GM12878 (cell line): Measurements from ENCODE around the gene CCDC110. TPM values are rescaled to one million over a fixed set of nuclear protein-coding genes. Genes with fewer than 3 reads are reported as not detected.

Source experiments
- ATAC-seq: fragments of 200-7000 bp; cut with Tn5 transposase; 3 replicates; pipeline ENCODE4 v1.9.1; 2020; ENCODE audit warnings: mild to moderate bottlenecking, moderate library complexity
- BruUV-seq: library from RNA; stranded (reverse); fragments of 400-500 nt; replicated peaks from 2 replicates; lab custom pipeline; 2021; lab: Mats Ljungman, UMichigan
- CTCF ChIA-PET: fragments of 300-600 bp; sonication (Branson Sonifier 250); formaldehyde crosslinking; extraction: SDS; loops from one replicate; lab custom pipeline; 2021; ENCODE audit warnings: inconsistent platforms; lab: Yijun Ruan, JAX
- POLR2A ChIA-PET: fragments of 350-600 bp; formaldehyde crosslinking; extraction: SDS; loops from one replicate; lab custom pipeline; 2021; ENCODE audit warnings: inconsistent platforms; lab: Charles Lee
- RAD21 ChIA-PET: fragments of 300-600 bp; sonication (Branson Sonifier 250); formaldehyde crosslinking; loops from one replicate; lab custom pipeline; 2023; ENCODE audit warnings: antibody characterized with exemption; ENCODE audit not compliant: unreplicated experiment; lab: Charles Lee
- SMC1A ChIA-PET: fragments of 300-600 bp; sonication (Branson Sonifier 250); formaldehyde crosslinking; loops from one replicate; lab custom pipeline; 2023; ENCODE audit not compliant: unreplicated experiment, uncharacterized antibody; lab: Charles Lee
- DNase-seq: peaks from one replicate; pipeline ENCODE4 v3.0.0-alpha.2; 2011; ENCODE audit warnings: low read depth, low spot score
- FAIRE-seq: peaks from 3 replicates; lab custom pipeline; 2011; peaks lifted over from hg19 to GRCh38; lab: Jason Lieb, UNC
- H2AFZ ChIP-seq: 2 replicates; pipeline ENCODE4 v1.6.0; 2011; ENCODE audit warnings: low read depth, low read length, control low read depth; ENCODE audit not compliant: control insufficient read depth
- H3K27ac ChIP-seq: 2 replicates; pipeline ENCODE4 v1.5.1; 2011; ENCODE audit warnings: control low read depth; ENCODE audit not compliant: control insufficient read depth, insufficient read depth
- H3K27me3 ChIP-seq, 2 experiments: replicated peaks in 1 of 2; 2 replicates each; pipeline versions ENCODE4 v1.6.0 to v1.6.1; 2011; ENCODE audit warnings: low read length in 1 of 2; ENCODE audit not compliant: control insufficient read depth in 2 of 2, insufficient read depth in 2 of 2
- H3K36me3 ChIP-seq, 2 experiments: 2 replicates each; pipeline ENCODE4 v1.5.1; 2011; ENCODE audit warnings: low read length in 1 of 2; ENCODE audit not compliant: control insufficient read depth in 2 of 2, insufficient read depth in 2 of 2
- H3K4me1 ChIP-seq: 2 replicates; pipeline ENCODE4 v1.6.1; 2011; ENCODE audit warnings: mild to moderate bottlenecking, low read length, moderate library complexity, mixed read lengths; ENCODE audit not compliant: control insufficient read depth, insufficient read depth
- H3K4me2 ChIP-seq: 2 replicates; pipeline ENCODE4 v1.6.0; 2011; ENCODE audit warnings: control low read depth; ENCODE audit not compliant: control insufficient read depth, insufficient read depth
- H3K4me3 ChIP-seq: fragments of 200-600 bp; sonication (generic); 2 replicates; pipeline ENCODE4 v1.5.1; 2016
- H3K79me2 ChIP-seq: 2 replicates; pipeline ENCODE4 v1.6.0; 2011; ENCODE audit warnings: low read length; ENCODE audit not compliant: control insufficient read depth, insufficient read depth
- H3K9ac ChIP-seq: 2 replicates; pipeline ENCODE4 v1.8.0; 2011; ENCODE audit warnings: low read length, control low read depth, mixed read lengths; ENCODE audit not compliant: control insufficient read depth, insufficient read depth
- H3K9me3 ChIP-seq: replicated peaks from 3 replicates; pipeline ENCODE4 v1.5.1; 2011; ENCODE audit warnings: mild to moderate bottlenecking, low read length; ENCODE audit not compliant: control insufficient read depth, insufficient read depth
- H4K20me1 ChIP-seq: 2 replicates; pipeline ENCODE4 v1.6.0; 2011; ENCODE audit not compliant: control insufficient read depth, insufficient read depth
- DPF2 ChIP-seq: fragments of 450-650 bp; IDR thresholded peaks from 2 replicates; pipeline ENCODE4 v1.6.1; 2017; ENCODE audit warnings: mild to moderate bottlenecking
- NFYB ChIP-seq: IDR thresholded peaks from 2 replicates; pipeline ENCODE4 v1.6.1; 2011; ENCODE audit warnings: low read depth, mild to moderate bottlenecking, low read length, improper control_type of control experiment, moderate library complexity; ENCODE audit not compliant: insufficient read depth
- NR2F1 ChIP-seq: fragments of 450-650 bp; conservative IDR thresholded peaks from 2 replicates; pipeline ENCODE4 v1.6.1; 2017; ENCODE audit warnings: mild to moderate bottlenecking
- PAX8 ChIP-seq: fragments of 450-650 bp; IDR thresholded peaks from 2 replicates; pipeline ENCODE4 v1.6.1; 2017; ENCODE audit warnings: mild to moderate bottlenecking, moderate library complexity
- RCOR1 ChIP-seq: conservative IDR thresholded peaks from 2 replicates; pipeline ENCODE4 v1.6.1; 2012; ENCODE audit warnings: low read depth, low read length, improper control_type of control experiment
- RELA ChIP-seq: fragments of 450-650 bp; IDR thresholded peaks from 2 replicates; pipeline ENCODE4 v1.8.0; 2014; ENCODE audit warnings: borderline replicate concordance; ENCODE audit not compliant: partially characterized antibody
- TCF3 ChIP-seq: IDR thresholded peaks from 2 replicates; pipeline ENCODE4 v1.6.1; 2012; ENCODE audit warnings: low read depth, mild to moderate bottlenecking, low read length, borderline replicate concordance; ENCODE audit not compliant: insufficient read depth
- WRNIP1 ChIP-seq: IDR thresholded peaks from 2 replicates; pipeline ENCODE4 v1.6.1; 2011; ENCODE audit warnings: low read depth, low read length, improper control_type of control experiment, borderline replicate concordance
- WGBS: methylation state at CpG from one replicate; pipeline ENCODE4 v1.1.6; 2016; ENCODE audit warnings: low lambda C conversion rate; ENCODE audit not compliant: insufficient replicate concordance, insufficient coverage; ENCODE audit errors: missing lambda C conversion rate; 5-methylcytosine and 5-hydroxymethylcytosine counted together
- in situ Hi-C: fragments of 300-500 bp; cut with MboI; formaldehyde crosslinking; loops from 9 replicates; pipeline ENCODE4 v1.14.3; 2018; ENCODE audit warnings: mixed read lengths
- intact Hi-C: fragments of 100-400 bp; cut with micrococcal nuclease; formaldehyde crosslinking; loops from one replicate; pipeline ENCODE4 v1.14.2; 2022; ENCODE audit not compliant: unreplicated experiment
- polyA plus RNA-seq, 11 experiments: library from polyadenylated mRNA; depleted of rRNA in 4 of 11; unstranded in 6 of 11; stranded (reverse) in 5 of 11; fragments of >200 nt; fragmentation: Nextera tagmentation in 4 of 11; fragmentation: Illumina TruSeq in 1 of 11; extraction: Ambion mirVana in 4 of 11; extraction: Trizol in 1 of 11; gene quantifications; 1 replicate in 1 of 11; 2 replicates in 10 of 11; pipeline versions ENCODE4 v1.2.1 to v1.2.3, GENCODE V29; 2011 to 2016; ENCODE audit warnings: inconsistent platforms in 2 of 11, missing spikeins in 2 of 11, low read depth in 1 of 11
- total RNA-seq, 4 experiments: library from RNA; depleted of rRNA in 3 of 4; stranded (reverse); fragments of >200 nt in 3 of 4; fragmentation: Illumina TruSeq in 1 of 4; extraction: Trizol in 1 of 4; gene quantifications; 2 replicates each; pipeline versions ENCODE4 v1.2.1 to v1.2.3, GENCODE V29; 2013 to 2021
- TF ChIP-seq, protein P1 (sequence below): fragments of 450-650 bp; IDR thresholded peaks from 2 replicates; pipeline ENCODE4 v1.6.1; 2017; ENCODE audit warnings: antibody characterized with exemption, mild to moderate bottlenecking, moderate library complexity
- TF ChIP-seq, protein P2 (sequence below): IDR thresholded peaks from 2 replicates; pipeline ENCODE4 v1.6.1; 2011; ENCODE audit warnings: low read depth, low read length, improper control_type of control experiment, borderline replicate concordance
- TF ChIP-seq, protein P3 (sequence below): fragments of 450-650 bp; formaldehyde crosslinking; IDR thresholded peaks from 2 replicates; pipeline ENCODE4 v1.4.0; 2022; ENCODE audit warnings: mild to moderate bottlenecking, moderate library complexity

The CCDC110 gene
- total and polyA plus RNA-seq, 10 of the 15 experiments (the other 5 are each of a cell fraction or from before 2014, with no cell fraction given), result 0.85 to 3.1 (median 2.1) TPM; not detected in 1

DNA sequence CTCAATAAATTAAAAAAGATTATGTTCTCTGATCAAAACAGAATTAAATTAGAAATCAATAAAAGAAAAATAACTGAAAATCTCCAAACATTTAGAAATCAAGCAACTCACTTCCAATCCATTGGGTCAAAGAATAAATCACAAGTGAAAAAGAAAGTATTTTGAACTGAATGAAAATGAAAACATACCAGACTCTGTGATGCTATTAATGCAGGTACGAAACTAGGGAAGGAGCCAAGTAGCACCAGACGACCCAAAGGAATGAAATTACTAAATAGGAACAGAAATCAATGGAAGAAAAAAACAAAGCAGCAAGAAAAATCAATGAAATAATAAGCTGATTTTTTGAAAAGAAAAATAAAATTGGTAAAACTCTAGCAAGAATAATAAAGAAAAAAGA is 15.4 kb downstream of the CCDC110 start:
- ATAC-seq, result no peak
- H3K79me2 ChIP-seq, result no peaks in the 10 kb centered on the region
- no peak for TF ChIP-seq WRNIP1
- in situ Hi-C loops (no loop called here), intact Hi-C loops (no loop called here)
- no peaks in the 10 kb centered on the region for H3K4me1 ChIP-seq
- ChIA-PET POLR2A (interaction anchor here (0.6 kb wide), 1 partner anchor 52 kb away, joined by 4 read pairs; no protein-coding TSS in a partner anchor), RAD21 (no interaction called here), CTCF (no interaction called here), SMC1A (no interaction called here)
- H3K27me3 ChIP-seq, result no peaks in the 10 kb centered on the region
- no peak overlapping the region; the same call in 1 of the 2 replicates for H2AFZ ChIP-seq
- no peak overlapping the region for H3K27ac ChIP-seq
- H3K4me3 ChIP-seq, result no peak overlapping the region
- no peaks in the 10 kb centered on the region for H3K9me3 ChIP-seq
- H3K9ac ChIP-seq, result no peak overlapping the region
- no peak overlapping the region for H3K4me2 ChIP-seq
- H4K20me1 ChIP-seq, result no peaks in the 10 kb centered on the region
- 44% methylated on average over 2 of the region's 2 CpGs for WGBS
- no peak for FAIRE-seq
- H3K36me3 ChIP-seq, result no peaks in the 10 kb centered on the region
- no TSS peak for BruUV-seq
- DNase-seq, result no peak

DNA sequence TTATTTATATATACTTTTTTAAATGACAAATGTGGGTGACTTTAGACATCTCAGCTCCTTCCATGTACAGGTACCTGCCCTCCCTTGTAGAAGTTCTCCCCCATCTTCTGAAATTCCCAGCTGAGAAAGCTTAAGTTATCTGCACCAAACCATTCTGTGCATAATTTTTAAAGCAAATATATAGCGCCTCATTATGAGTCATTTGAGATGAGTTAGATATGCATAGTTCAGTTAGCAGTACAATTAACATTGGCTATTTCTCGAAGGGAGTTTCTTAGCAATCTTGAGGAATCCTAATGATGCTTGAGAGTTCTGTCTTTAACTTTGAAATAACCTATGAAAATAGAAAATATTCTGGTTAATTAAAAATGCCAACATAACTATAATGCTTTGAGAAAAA is 26.3 kb downstream of the CCDC110 start:
- ChIA-PET SMC1A (no interaction called here), RAD21 (no interaction called here), POLR2A (no interaction called here), CTCF (no interaction called here)
- Histone ChIP-seq H3K9me3 (no peaks in the 10 kb centered on the region), H3K4me3 (no peak overlapping the region), H3K4me2 (no peak overlapping the region), H3K27ac (no peak overlapping the region), H4K20me1 (no peaks in the 10 kb centered on the region), H3K27me3 (no peaks in the 10 kb centered on the region), H3K4me1 (no peaks in the 10 kb centered on the region), H3K79me2 (no peaks in the 10 kb centered on the region), H3K9ac (no peak overlapping the region), H3K36me3 (no peaks in the 10 kb centered on the region), H2AFZ (no peak overlapping the region)
- WGBS, result 52% methylated on average over 2 of the region's 2 CpGs
- no TSS peak for BruUV-seq
- FAIRE-seq, result no peak
- intact Hi-C loops, result no loop called here
- no peak for ATAC-seq
- no peak for DNase-seq
- in situ Hi-C loops, result no loop called here
- TF ChIP-seq, protein P1, sequence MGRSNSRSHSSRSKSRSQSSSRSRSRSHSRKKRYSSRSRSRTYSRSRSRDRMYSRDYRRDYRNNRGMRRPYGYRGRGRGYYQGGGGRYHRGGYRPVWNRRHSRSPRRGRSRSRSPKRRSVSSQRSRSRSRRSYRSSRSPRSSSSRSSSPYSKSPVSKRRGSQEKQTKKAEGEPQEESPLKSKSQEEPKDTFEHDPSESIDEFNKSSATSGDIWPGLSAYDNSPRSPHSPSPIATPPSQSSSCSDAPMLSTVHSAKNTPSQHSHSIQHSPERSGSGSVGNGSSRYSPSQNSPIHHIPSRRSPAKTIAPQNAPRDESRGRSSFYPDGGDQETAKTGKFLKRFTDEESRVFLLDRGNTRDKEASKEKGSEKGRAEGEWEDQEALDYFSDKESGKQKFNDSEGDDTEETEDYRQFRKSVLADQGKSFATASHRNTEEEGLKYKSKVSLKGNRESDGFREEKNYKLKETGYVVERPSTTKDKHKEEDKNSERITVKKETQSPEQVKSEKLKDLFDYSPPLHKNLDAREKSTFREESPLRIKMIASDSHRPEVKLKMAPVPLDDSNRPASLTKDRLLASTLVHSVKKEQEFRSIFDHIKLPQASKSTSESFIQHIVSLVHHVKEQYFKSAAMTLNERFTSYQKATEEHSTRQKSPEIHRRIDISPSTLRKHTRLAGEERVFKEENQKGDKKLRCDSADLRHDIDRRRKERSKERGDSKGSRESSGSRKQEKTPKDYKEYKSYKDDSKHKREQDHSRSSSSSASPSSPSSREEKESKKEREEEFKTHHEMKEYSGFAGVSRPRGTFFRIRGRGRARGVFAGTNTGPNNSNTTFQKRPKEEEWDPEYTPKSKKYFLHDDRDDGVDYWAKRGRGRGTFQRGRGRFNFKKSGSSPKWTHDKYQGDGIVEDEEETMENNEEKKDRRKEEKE, result no peak
- TF ChIP-seq, protein P2, sequence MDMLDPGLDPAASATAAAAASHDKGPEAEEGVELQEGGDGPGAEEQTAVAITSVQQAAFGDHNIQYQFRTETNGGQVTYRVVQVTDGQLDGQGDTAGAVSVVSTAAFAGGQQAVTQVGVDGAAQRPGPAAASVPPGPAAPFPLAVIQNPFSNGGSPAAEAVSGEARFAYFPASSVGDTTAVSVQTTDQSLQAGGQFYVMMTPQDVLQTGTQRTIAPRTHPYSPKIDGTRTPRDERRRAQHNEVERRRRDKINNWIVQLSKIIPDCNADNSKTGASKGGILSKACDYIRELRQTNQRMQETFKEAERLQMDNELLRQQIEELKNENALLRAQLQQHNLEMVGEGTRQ, result no peak
- TF ChIP-seq NFYB, result no peak
- TF ChIP-seq PAX8, result no peak
- TF ChIP-seq, protein P3, sequence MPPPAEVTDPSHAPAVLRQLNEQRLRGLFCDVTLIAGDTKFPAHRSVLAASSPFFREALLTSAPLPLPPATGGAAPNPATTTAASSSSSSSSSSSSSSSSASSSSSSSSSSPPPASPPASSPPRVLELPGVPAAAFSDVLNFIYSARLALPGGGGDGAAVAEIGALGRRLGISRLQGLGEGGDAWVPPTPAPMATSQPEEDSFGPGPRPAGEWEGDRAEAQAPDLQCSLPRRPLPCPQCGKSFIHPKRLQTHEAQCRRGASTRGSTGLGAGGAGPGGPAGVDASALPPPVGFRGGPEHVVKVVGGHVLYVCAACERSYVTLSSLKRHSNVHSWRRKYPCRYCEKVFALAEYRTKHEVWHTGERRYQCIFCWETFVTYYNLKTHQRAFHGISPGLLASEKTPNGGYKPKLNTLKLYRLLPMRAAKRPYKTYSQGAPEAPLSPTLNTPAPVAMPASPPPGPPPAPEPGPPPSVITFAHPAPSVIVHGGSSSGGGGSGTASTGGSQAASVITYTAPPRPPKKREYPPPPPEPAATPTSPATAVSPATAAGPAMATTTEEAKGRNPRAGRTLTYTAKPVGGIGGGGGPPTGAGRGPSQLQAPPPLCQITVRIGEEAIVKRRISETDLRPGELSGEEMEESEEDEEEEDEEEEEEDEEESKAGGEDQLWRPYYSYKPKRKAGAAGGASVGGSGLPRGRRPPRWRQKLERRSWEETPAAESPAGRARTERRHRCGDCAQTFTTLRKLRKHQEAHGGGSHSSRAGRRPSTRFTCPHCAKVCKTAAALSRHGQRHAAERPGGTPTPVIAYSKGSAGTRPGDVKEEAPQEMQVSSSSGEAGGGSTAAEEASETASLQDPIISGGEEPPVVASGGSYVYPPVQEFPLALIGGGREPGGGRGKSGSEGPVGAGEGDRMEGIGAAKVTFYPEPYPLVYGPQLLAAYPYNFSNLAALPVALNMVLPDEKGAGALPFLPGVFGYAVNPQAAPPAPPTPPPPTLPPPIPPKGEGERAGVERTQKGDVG (CRISPR knock-in tag), result no peak
- TF ChIP-seq DPF2, result no peak
- no peak for TF ChIP-seq RCOR1
- TF ChIP-seq TCF3, result no peak
- TF ChIP-seq RELA, result no peak
- TF ChIP-seq NR2F1, result no peak
